Mammary microvascular endothelial cell (primary cell): ENCODE data around the gene ZNF48. TPM values are rescaled to one million over a fixed set of nuclear protein-coding genes. Genes with fewer than 3 reads are reported as not detected.

Source experiments
- total RNA-seq: library from RNA; depleted of rRNA; stranded (reverse); fragments of >200 nt; gene quantifications from 2 replicates; pipeline ENCODE4 v1.2.3, GENCODE V29; 2015

ZNF48 gene
- total RNA-seq = 4.4 and 4.8 TPM in 2 replicates

GRCh38 chr16:30395155-30395991, at the start of gene ZNF48:
Gene ZNF48, plus strand, starts transcription at chr16:30395420. Its CDS starts 375 bp downstream, at chr16:30395795.

DNA sequence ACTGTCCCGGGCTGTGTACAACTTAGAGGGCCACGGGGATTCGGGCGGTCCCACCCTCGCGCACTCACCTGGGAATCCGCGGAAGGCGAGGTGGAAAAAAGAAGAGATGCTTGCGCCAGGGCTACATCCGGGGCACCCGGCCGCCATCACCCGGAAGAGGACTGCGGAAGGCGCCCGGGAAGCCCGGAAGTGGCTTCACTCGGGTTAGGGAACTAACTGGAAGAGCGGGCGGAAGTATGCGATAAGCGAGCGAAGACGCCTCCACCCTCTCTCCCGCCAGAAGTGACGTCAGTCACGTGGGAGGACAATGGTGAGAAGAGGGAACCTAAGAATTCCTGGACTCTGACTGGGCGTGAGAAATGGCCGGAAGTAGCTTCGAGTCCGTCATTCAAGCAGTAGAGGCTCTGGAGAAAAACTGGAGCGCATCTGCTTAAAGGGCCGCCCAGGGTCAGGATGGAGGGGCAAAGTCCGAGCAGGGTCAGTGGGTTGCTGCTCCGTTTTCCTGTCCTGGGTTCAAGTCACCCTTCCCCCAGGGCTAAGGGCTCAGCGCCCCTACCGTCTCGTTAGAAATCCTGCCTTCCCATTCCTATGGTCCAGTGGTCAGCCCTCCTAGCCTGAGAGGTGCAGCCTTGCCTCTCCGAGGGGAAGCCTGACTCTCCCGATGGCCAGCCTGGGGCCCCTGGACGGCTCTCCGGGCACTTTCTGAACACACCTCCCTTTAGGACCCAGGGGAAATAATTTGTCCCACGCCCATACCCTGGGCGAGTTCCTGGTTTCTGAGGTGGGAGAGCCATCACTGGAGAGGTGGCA, 39.9 kb upstream of the ZNF48 start, which contains the start of gene CD2BP2:
TSS of gene CD2BP2 (minus strand) at position 165 of the 810 bp plus-strand sequence. CDS start 627 bp downstream, outside the sequence.

DNA sequence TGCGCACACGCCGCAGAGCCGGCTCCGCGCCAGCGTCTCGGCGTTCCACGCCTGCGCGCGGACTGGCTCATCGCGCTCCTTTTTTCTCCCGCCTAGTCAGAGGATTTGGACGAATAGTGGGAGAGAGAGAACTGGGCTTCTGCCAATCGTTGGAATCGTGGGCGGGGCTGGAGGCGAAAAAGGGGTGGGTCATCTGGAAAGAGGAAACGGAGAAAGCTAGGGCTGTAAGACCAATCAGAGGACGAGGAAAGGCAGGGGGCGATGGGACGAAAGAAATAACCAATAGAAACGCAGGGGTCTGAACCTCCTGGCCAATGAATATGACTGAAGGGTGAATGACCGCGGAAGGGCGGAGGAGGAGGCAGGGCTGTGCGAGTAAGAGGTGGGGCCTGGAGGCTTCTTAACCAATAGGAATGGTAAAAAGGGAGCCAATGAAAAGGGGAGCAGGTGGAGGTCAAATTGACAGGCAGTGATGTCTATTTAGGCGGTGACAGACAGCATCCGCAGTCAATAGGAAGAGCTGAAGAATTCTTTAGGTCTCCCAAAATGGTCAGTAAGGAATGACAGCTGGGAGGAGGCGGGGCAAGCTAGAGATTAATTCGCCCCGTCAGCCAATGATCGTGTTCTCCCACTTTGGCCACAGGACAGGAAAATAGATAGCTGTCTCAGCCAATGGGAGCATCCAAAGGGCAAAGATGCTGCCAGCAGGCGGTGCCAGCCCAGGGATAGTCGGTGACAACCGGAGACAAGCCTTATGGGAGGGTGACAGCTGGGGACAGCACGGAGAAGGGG, 24.6 kb upstream of the ZNF48 start, which contains the start of gene TBC1D10B:
TSS of gene TBC1D10B (minus strand) at position 39 of the 792 bp plus-strand sequence. CDS start 311 bp downstream, outside the sequence.

GRCh38 chr16:30374538-30374937, 20.7 kb upstream of the ZNF48 start, which contains the start of gene MYL11:
Gene MYL11, plus strand, starts transcription at chr16:30374802. Its CDS starts 56 bp downstream, at chr16:30374858.

GRCh38 chr16:30382111-30382881, 12.9 kb upstream of the ZNF48 start, which contains the start of gene SEPTIN1:
Gene SEPTIN1, minus strand, starts transcription at chr16:30382561. Its CDS starts 19 bp downstream, at chr16:30382542.

DNA sequence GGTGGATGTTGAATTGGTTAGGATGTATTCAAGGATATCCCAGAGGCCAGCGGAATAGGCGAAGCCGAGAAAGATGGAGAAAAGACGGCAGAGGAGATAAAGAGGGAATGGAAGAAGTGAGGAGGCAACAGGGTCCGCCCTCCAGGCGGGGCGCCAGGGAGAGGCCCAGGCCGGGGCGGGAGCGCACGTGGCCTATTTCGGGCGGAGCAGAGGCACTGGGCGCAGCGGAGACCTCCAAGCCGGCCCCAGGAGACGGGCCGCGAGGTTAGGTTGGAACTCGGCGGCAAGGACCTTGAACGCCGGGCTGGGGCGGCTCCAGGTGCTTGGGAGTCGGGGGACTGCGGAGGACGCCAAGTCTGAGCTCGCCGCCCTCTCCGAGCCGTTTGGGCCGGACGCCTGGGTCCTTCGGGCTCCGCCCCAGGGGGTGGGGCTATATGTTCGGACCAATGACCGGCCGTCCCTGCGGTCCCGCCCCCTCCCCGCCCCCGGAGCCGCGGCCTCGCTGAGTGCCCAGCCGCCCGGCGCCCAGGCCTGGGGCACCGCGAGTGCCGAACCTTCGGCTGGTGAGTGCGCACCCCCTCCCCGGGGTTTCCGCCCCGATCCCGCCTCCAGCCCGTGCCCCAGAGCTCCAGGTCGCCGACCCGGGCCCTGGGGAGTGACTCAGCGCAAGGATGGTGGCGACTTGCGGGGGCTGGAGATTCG, 12.0 kb downstream of the ZNF48 start, which contains the start of gene ZNF771:
TSS of gene ZNF771 (plus strand) at position 505 of the 702 bp plus-strand sequence. CDS start 448 bp downstream, outside the sequence.

DNA sequence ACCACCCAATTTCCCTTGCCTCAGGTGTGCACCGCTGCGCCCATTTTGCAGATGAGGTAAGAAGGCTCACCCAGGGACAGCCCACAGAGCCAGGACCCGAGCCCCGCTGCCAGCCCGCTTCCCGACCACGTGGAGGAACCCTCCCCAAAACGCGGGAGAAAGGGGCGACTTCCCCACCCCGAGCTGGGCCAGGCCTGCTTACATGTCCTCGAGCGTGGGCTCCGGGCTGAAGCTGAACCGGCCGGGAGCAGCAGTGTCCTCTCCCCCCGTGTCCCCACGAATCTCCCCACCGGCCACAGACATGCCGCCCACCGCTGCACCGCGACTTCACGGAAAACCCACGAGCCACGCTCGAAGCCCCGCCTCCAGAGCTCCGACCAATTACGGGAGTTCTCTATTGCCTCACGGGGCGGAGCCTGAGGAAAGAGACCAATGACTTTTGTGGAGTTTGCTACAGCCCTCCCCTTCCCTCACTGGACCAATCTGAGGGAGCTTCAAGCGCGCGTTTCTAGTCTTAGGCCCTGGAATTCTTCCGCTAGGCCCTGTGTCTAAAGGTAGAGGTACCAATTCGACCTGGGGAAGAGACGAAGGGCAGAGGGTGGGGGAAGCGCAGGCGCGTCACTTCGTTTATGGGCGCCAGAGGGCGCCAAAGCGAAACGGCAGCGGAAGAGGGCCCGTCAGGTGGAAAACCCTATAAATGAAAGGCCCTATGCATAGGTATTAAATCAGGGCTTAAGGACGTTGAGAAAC, 34.6 kb downstream of the ZNF48 start, which contains the start of gene DCTPP1:
TSS of gene DCTPP1 (minus strand) at position 353 of the 750 bp plus-strand sequence. CDS start at position 303, 50 bp downstream.

GRCh38 chr16:30445408-30446202, 50.4 kb downstream of the ZNF48 start, which contains the start of gene SEPHS2:
Gene SEPHS2, minus strand, starts transcription at chr16:30445874. Its CDS starts 147 bp downstream, at chr16:30445727.

Other genes with a start within 250 kb of the ZNF48 start
- gene CORO1A, start 211.8 kb upstream of the ZNF48 start, total RNA-seq = 4.5 and 7.1 TPM in 2 replicates
- gene BOLA2B, start 201.8 kb upstream of the ZNF48 start, total RNA-seq = 512 and 763 TPM in 2 replicates
- gene SLX1A, start 201.5 kb upstream of the ZNF48 start, total RNA-seq = 31.9 and 47.6 TPM in 2 replicates
- 9.0 and 26.8 TPM in 2 replicates for gene SULT1A3, start 196.2 kb upstream of the ZNF48 start, total RNA-seq
- 0.10 and 0.27 TPM in 2 replicates for gene NPIPB13, start 146.9 kb upstream of the ZNF48 start, total RNA-seq
- 66.4 and 71.7 TPM in 2 replicates for gene CD2BP2, start 40.1 kb upstream of the ZNF48 start, total RNA-seq
- 46.5 and 51.0 TPM in 2 replicates for gene TBC1D10B, start 24.9 kb upstream of the ZNF48 start, total RNA-seq
- gene MYL11, start 20.6 kb upstream of the ZNF48 start, total RNA-seq = not detected in 2 replicates
- gene SEPTIN1, start 12.9 kb upstream of the ZNF48 start, total RNA-seq = not detected in 2 replicates
- 5.3 and 6.7 TPM in 2 replicates for gene ZNF771, start 12.2 kb downstream of the ZNF48 start, total RNA-seq
- gene DCTPP1, start 34.6 kb downstream of the ZNF48 start, total RNA-seq = 70.2 and 71.6 TPM in 2 replicates
- 28.8 and 31.7 TPM in 2 replicates for gene SEPHS2, start 50.5 kb downstream of the ZNF48 start, total RNA-seq
- under 0.01 and 0.05 TPM in 2 replicates for gene ITGAL, start 77.3 kb downstream of the ZNF48 start, total RNA-seq
- gene ZNF768, start 131.1 kb downstream of the ZNF48 start, total RNA-seq = 23.7 and 25.4 TPM in 2 replicates
- gene ZNF747, start 139.4 kb downstream of the ZNF48 start, total RNA-seq = 5.1 and 5.8 TPM in 2 replicates
- gene ZNF764, start 163.0 kb downstream of the ZNF48 start, total RNA-seq = 6.9 TPM in 2 replicates
- 10.2 and 12.1 TPM in 2 replicates for gene ZNF688, start 176.3 kb downstream of the ZNF48 start, total RNA-seq
- 4.8 and 5.2 TPM in 2 replicates for gene ZNF785, start 190.3 kb downstream of the ZNF48 start, total RNA-seq
- 5.4 and 6.0 TPM in 2 replicates for gene ZNF689, start 215.0 kb downstream of the ZNF48 start, total RNA-seq